Fibroblast of lung (primary cell): Measurements from ENCODE around the gene GADL1. TPM values are rescaled to one million over a fixed set of nuclear protein-coding genes. Genes with fewer than 3 reads are reported as not detected.

Source experiments
- DNase-seq, 2 donors: peaks; one replicate each; pipeline versions ENCODE4 v3.0.0 to v3.0.0-alpha.2; 2010; ENCODE audit warnings: low read depth in 2 of 2
- H2AFZ ChIP-seq: 2 replicates; pipeline ENCODE4 v1.5.1; 2012; ENCODE audit warnings: low read length, control low read depth, inconsistent platforms
- H3K27ac ChIP-seq: 2 replicates; pipeline ENCODE4 v1.5.1; 2011; ENCODE audit warnings: low read length, control low read depth; ENCODE audit not compliant: insufficient read depth
- H3K27me3 ChIP-seq: 2 replicates; pipeline ENCODE4 v1.5.1; 2011; ENCODE audit warnings: mild to moderate bottlenecking, low read length; ENCODE audit not compliant: control insufficient read depth, insufficient read depth
- H3K36me3 ChIP-seq: 2 replicates; pipeline ENCODE4 v1.5.1; 2011; ENCODE audit warnings: low read length; ENCODE audit not compliant: control insufficient read depth, insufficient read depth
- H3K4me1 ChIP-seq: 2 replicates; pipeline ENCODE4 v1.5.1; 2011; ENCODE audit warnings: low read length; ENCODE audit not compliant: control insufficient read depth, insufficient read depth; ENCODE audit errors: extremely low read depth
- H3K4me2 ChIP-seq: 2 replicates; pipeline ENCODE4 v1.5.1; 2011; ENCODE audit warnings: low read length, control low read depth; ENCODE audit not compliant: insufficient read depth; ENCODE audit errors: extremely low read depth
- H3K4me3 ChIP-seq, 4 experiments: fragments of 200-600 bp in 1 of 4; sonication (generic) in 1 of 4; replicated peaks in 1 of 4; 2 replicates each; pipeline ENCODE4 v1.5.1; 2011 to 2016; ENCODE audit warnings: low read length in 4 of 4, low read depth in 3 of 4, mild to moderate bottlenecking in 3 of 4, control low read depth in 2 of 4, inconsistent platforms in 1 of 4, mixed read lengths in 1 of 4; ENCODE audit not compliant: insufficient read depth in 1 of 4; ENCODE audit errors: control extremely low read depth in 1 of 4
- H3K79me2 ChIP-seq: 2 replicates; pipeline ENCODE4 v1.5.1; 2012; ENCODE audit warnings: mild to moderate bottlenecking, low read length, inconsistent platforms; ENCODE audit not compliant: control insufficient read depth, insufficient read depth
- H3K9ac ChIP-seq: 2 replicates; pipeline ENCODE4 v1.5.1; 2011; ENCODE audit warnings: mild to moderate bottlenecking, low read length, control low read depth; ENCODE audit not compliant: insufficient read depth
- H3K9me3 ChIP-seq: 2 replicates; pipeline ENCODE4 v1.5.1; 2012; ENCODE audit warnings: low read depth, low read length; ENCODE audit not compliant: control insufficient read depth, insufficient read depth
- H4K20me1 ChIP-seq: 2 replicates; pipeline ENCODE4 v1.5.1; 2011; ENCODE audit warnings: low read length; ENCODE audit not compliant: control insufficient read depth, insufficient read depth; ENCODE audit errors: extremely low read depth
- CTCF ChIP-seq, 2 donors: IDR thresholded peaks in 1 of 2; conservative IDR thresholded peaks in 1 of 2; 1 replicate in 1 of 2; 2 replicates in 1 of 2; pipeline ENCODE4 v1.5.1; 2011 to 2012; ENCODE audit warnings: low read length in 2 of 2, control low read depth in 1 of 2, inconsistent platforms in 1 of 2, low read depth in 1 of 2, mild to moderate bottlenecking in 1 of 2
- EZH2 ChIP-seq: IDR thresholded peaks from 2 replicates; pipeline ENCODE4 v1.5.1; 2012; ENCODE audit warnings: low read length, control low read depth, mild to moderate bottlenecking; ENCODE audit errors: missing control alignments
- polyA plus RNA-seq, 2 donors: library from polyadenylated mRNA; depleted of rRNA in 1 of 2; stranded (reverse) in 1 of 2; unstranded in 1 of 2; fragments of >200 nt; gene quantifications; 2 replicates each; pipeline ENCODE4 v1.2.1, GENCODE V29; 2011 to 2012; ENCODE audit warnings: missing spikeins in 1 of 2
- total RNA-seq: library from RNA; depleted of rRNA; stranded (reverse); fragments of >200 nt; gene quantifications from 2 replicates; pipeline ENCODE4 v1.2.1, GENCODE V29; 2014

Gene GADL1
- total and polyA plus RNA-seq, 2 donors (not counting 1 experiment from before 2014, with no cell fraction given): 0.18 to 3.6 TPM

- Histone ChIP-seq H3K9ac (no peak overlapping the region), H3K36me3 (no peaks in the 10 kb centered on the region), H2AFZ (no peak overlapping the region), H3K27ac (no peak overlapping the region), H3K4me2 (no peak overlapping the region), H3K4me1 (no peaks in the 10 kb centered on the region), H3K27me3 (no peaks in the 10 kb centered on the region), H3K9me3 (no peaks in the 10 kb centered on the region), H4K20me1 (no peaks in the 10 kb centered on the region), H3K79me2 (no peaks in the 10 kb centered on the region), H3K4me3 (no peak overlapping the region)
- DNase-seq: no peak
- TF ChIP-seq EZH2 (no peak), CTCF (conservative IDR thresholded peaks at IDR 0.05 in 1 of 2, IDR thresholded peaks at IDR 0.05 in 1 of 2; ENCODE audit: low read depth in 1 of 2, low read length in 2 of 2) (no peak)
Measured at GRCh38 chr3:30711867-30712266, 182.6 kb downstream of the GADL1 start.

- H3K4me1 ChIP-seq: no peaks in the 10 kb centered on the region
- H4K20me1 ChIP-seq: no peaks in the 10 kb centered on the region
- H3K36me3 ChIP-seq: no peaks in the 10 kb centered on the region
- H3K4me2 ChIP-seq: no peak overlapping the region
- DNase-seq: no peak
- no peaks in the 10 kb centered on the region for H3K9me3 ChIP-seq
- no peaks in the 10 kb centered on the region for H3K79me2 ChIP-seq
- no peak for TF ChIP-seq CTCF (conservative IDR thresholded peaks at IDR 0.05 in 1 of 2, IDR thresholded peaks at IDR 0.05 in 1 of 2; ENCODE audit: low read depth in 1 of 2, low read length in 2 of 2)
- H3K27me3 ChIP-seq: no peaks in the 10 kb centered on the region
- H3K4me3 ChIP-seq: no peak overlapping the region
- H3K27ac ChIP-seq: no peak overlapping the region
- no peak overlapping the region for H2AFZ ChIP-seq
- no peak overlapping the region for H3K9ac ChIP-seq
Measured at GRCh38 chr3:30711151-30711550, 183.3 kb downstream of the GADL1 start.

- Histone ChIP-seq H4K20me1 (no peaks in the 10 kb centered on the region), H3K4me3 (no peak overlapping the region), H2AFZ (no peak overlapping the region), H3K9ac (no peak overlapping the region), H3K36me3 (no peaks in the 10 kb centered on the region), H3K27me3 (no peaks in the 10 kb centered on the region), H3K9me3 (no peaks in the 10 kb centered on the region), H3K4me1 (no peaks in the 10 kb centered on the region), H3K4me2 (no peak overlapping the region), H3K79me2 (no peaks in the 10 kb centered on the region), H3K27ac (no peak overlapping the region)
- DNase-seq: no peak
- TF ChIP-seq EZH2 (no peak), CTCF (conservative IDR thresholded peaks at IDR 0.05 in 1 of 2, IDR thresholded peaks at IDR 0.05 in 1 of 2; ENCODE audit: low read depth in 1 of 2, low read length in 2 of 2) (no peak)
Measured at GRCh38 chr3:30710017-30710416, 184.4 kb downstream of the GADL1 start.
